Measurements from ENCODE around the gene FABP3. TPM values are rescaled to one million over a fixed set of nuclear protein-coding genes. Genes with fewer than 3 reads are reported as not detected.

The FABP3 gene
- total RNA-seq, 1 experiment from 2014 or later = not detected

DNA sequence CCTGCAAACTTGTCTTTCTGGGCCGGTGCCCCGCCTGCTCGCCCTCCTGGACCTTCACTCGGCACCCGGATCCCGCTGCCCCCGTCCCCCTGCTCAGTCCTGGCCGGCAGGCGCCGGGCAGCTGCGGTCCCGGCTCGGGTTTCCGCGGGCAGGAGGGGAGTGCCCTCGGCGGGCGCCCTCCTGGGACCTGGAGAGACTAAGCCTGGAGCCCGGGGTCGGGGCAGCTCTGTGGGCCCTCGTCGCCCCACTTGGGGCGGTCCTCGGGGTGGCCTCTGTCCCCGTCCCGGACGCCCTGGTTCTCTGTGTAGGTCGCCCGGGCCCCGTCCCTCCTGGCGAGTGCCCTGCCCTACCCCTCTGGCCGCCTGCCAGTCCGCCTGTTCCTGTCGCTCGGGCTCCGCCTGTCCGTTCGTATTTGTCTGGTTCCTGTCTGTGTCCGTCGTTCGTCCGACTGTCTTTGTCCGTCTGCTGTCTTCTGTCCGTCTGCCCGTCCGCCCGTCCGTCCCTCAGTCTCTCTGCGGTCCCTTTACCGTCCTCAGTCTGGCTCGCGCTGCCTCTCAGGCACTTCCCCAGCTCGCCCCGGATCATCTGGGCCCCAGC lies 40.6 kb upstream of the FABP3 start:
- Histone ChIP-seq H3K4me3 (ENCODE audit: low read length) (no peak overlapping the region), H3K9me3 (ENCODE audit: low read length) (no peaks in the 10 kb centered on the region), H2AFZ (ENCODE audit: low read length) (no peak overlapping the region), H4K20me1 (ENCODE audit: insufficient read depth, low read depth, low read length) (no peaks in the 10 kb centered on the region), H3K27ac (ENCODE audit: low read length) (no peak overlapping the region), H3K9ac (ENCODE audit: low read length) (no peak overlapping the region), H3K4me2 (ENCODE audit: low read depth, low read length, poor library complexity, severe bottlenecking) (no peak overlapping the region), H3K27me3 (ENCODE audit: low read length) (no peaks in the 10 kb centered on the region), H3K9me2 (replicated peaks; ENCODE audit: insufficient read depth, low read length) (no peaks in the 10 kb centered on the region), H3K79me2 (ENCODE audit: low read length) (no peaks in the 10 kb centered on the region), H3K36me3 (ENCODE audit: insufficient read depth, low read length) (no peaks in the 10 kb centered on the region), H3K4me1 (ENCODE audit: low read length) (no peaks in the 10 kb centered on the region)
- DNase-seq = no peak

DNA sequence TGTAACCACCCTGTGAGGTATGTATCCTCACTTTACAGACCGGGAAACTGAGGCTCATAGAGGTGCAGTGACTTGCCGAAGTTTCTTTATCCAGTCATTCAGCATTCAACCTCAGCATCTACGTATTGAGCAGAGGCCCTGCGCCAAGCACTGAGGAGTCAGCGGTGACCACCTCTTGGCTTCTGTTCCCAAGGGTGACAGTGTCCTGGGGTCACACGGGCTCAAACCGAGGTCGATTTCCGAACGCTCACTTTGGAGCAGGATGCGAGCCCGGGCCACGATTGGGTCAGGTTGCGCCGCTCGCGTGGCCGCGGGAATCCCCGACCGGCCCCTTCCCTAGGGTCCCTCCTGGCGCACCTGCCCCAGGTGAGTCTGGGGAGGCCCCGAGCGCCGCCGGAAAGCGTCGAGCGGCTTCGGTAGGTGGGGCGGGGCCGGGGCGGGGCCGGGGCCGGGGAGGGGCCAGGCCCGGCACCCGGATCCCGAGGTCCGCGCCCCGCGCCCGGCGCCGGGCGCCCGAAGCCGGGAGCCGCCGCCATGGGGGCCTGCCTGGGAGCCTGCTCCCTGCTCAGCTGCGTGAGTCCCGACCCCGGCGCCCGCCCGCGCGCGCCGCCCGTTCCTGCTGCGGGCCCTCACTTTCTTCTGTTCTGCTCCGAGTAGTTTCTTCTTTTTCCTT lies 40.0 kb upstream of the FABP3 start, which contains the start of gene SERINC2:
Gene SERINC2 (plus strand): TSS at position 482 of the 673 bp plus-strand sequence. CDS start 53 bp downstream, at position 535.
- Histone ChIP-seq H3K36me3 (ENCODE audit: insufficient read depth, low read length) (no peaks in the 10 kb centered on the region), H3K4me3 (ENCODE audit: low read length) (no peak within 1 kb of the TSS), H3K9me2 (replicated peaks; ENCODE audit: insufficient read depth, low read length) (no peaks in the 10 kb centered on the region), H3K27ac (ENCODE audit: low read length) (no peak within 1 kb of the TSS), H4K20me1 (ENCODE audit: insufficient read depth, low read depth, low read length) (no peaks in the 10 kb centered on the region), H3K9ac (ENCODE audit: low read length) (no peak within 1 kb of the TSS), H2AFZ (ENCODE audit: low read length) (no peak within 1 kb of the TSS), H3K79me2 (ENCODE audit: low read length) (no peaks in the 10 kb centered on the region), H3K27me3 (ENCODE audit: low read length) (no peaks in the 10 kb centered on the region), H3K4me1 (ENCODE audit: low read length) (no peaks in the 10 kb centered on the region), H3K4me2 (ENCODE audit: low read depth, low read length, poor library complexity, severe bottlenecking) (no peak within 1 kb of the TSS), H3K9me3 (ENCODE audit: low read length) (no peaks in the 10 kb centered on the region)
- no peak for DNase-seq

DNA sequence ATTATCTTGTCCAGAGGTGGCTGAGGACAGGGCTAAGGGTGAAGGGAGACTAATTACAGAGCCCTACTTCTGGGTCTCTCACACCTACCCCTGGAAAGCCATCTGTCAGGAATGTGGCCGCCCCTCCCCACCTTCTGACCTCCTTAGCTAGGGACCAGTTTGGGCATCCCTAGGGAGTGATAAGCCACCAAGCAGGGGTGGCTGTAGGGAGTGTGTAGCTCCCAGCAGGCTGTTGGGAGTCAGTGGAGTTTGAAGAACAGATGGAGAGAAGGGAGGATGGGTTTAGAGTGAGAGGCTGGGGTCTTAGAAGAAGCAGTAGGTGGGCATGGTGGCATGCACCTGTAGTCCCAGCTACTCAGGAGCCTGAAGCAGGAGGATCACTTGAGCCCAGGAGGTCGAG lies 39.3 kb upstream of the FABP3 start:
- H3K9ac ChIP-seq (ENCODE audit: low read length) = no peak overlapping the region
- H3K9me3 ChIP-seq (ENCODE audit: low read length) = no peaks in the 10 kb centered on the region
- H2AFZ ChIP-seq (ENCODE audit: low read length) = no peak overlapping the region
- H3K27me3 ChIP-seq (ENCODE audit: low read length) = no peaks in the 10 kb centered on the region
- H3K4me2 ChIP-seq (ENCODE audit: low read depth, low read length, poor library complexity, severe bottlenecking) = no peak overlapping the region
- H3K4me1 ChIP-seq (ENCODE audit: low read length) = no peaks in the 10 kb centered on the region
- DNase-seq = no peak
- no peaks in the 10 kb centered on the region for H3K36me3 ChIP-seq (ENCODE audit: insufficient read depth, low read length)
- no peak overlapping the region for H3K4me3 ChIP-seq (ENCODE audit: low read length)
- no peaks in the 10 kb centered on the region for H4K20me1 ChIP-seq (ENCODE audit: insufficient read depth, low read depth, low read length)
- no peaks in the 10 kb centered on the region for H3K9me2 ChIP-seq (replicated peaks; ENCODE audit: insufficient read depth, low read length)
- no peaks in the 10 kb centered on the region for H3K79me2 ChIP-seq (ENCODE audit: low read length)
- no peak overlapping the region for H3K27ac ChIP-seq (ENCODE audit: low read length)

DNA sequence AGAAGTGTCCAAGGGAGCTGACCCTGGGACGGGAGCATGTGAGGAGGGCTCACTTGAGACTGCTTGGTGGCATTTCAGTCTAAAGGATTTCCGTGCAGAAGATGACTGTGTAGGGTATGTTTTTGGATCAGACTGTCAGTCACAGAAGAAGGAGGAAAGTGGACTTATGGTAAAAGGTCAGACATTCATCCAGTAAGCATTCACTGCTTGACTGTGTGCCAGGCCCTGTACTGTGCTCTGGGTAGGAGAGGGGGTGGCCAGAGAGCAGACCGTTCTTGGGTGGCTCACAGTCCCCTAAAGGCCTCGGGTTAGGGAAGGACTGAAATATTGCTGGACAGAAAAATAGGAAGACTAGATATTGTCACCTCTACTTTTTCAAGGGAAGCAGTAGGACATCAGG lies 38.0 kb upstream of the FABP3 start:
- no peaks in the 10 kb centered on the region for H4K20me1 ChIP-seq (ENCODE audit: insufficient read depth, low read depth, low read length)
- H3K4me3 ChIP-seq (ENCODE audit: low read length) = no peak overlapping the region
- no peak overlapping the region for H3K4me2 ChIP-seq (ENCODE audit: low read depth, low read length, poor library complexity, severe bottlenecking)
- H3K36me3 ChIP-seq (ENCODE audit: insufficient read depth, low read length) = no peaks in the 10 kb centered on the region
- DNase-seq = no peak
- H3K9me3 ChIP-seq (ENCODE audit: low read length) = no peaks in the 10 kb centered on the region
- no peaks in the 10 kb centered on the region for H3K27me3 ChIP-seq (ENCODE audit: low read length)
- no peaks in the 10 kb centered on the region for H3K79me2 ChIP-seq (ENCODE audit: low read length)
- no peak overlapping the region for H3K27ac ChIP-seq (ENCODE audit: low read length)
- H3K4me1 ChIP-seq (ENCODE audit: low read length) = no peaks in the 10 kb centered on the region
- no peaks in the 10 kb centered on the region for H3K9me2 ChIP-seq (replicated peaks; ENCODE audit: insufficient read depth, low read length)
- H3K9ac ChIP-seq (ENCODE audit: low read length) = no peak overlapping the region
- H2AFZ ChIP-seq (ENCODE audit: low read length) = no peak overlapping the region

DNA sequence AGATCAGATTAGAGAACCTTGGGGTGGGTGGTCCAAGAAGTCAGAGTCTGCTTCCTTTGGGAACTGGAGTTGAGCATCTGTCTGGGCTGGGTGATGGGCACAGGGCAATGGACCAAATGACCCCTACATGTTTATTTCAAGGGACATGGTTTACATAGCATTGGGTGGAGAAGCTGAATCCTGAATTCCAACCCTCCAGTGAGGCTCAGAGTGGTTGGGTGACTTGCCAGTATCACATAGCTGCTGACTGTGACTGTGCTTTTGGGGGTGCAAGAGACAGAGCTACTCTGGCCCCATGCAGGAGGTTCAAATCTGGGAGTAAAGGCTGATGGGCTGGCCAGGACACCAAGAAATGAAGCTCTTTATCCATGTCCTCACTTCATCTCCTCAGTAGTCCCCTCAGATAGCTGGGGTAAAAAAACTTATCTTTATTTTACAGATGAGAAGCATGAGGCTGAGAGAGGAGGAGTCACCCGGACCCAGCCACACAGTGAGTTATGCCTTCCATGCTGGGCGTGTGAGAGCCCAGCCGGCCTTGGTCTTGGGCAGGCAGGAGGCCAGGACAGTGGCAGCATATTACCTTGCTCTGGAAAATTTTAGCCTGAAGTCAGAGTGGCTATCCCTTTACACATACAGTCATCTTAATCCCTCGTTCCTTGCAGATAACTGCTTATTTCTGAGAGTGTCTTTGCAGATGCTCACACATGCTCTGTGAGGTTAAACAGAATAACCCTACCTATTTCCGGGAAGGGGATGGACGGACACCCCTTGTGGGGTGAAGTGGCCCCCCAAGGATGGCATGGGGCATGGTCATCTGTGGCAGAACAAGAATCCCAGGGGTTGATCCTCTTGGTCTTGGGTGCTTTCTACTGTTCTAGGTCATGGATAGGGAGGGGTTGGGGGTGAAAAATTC lies 37.3 kb upstream of the FABP3 start:
- Histone ChIP-seq H3K9me3 (ENCODE audit: low read length) (no peaks in the 10 kb centered on the region), H3K9ac (ENCODE audit: low read length) (no peak overlapping the region), H3K79me2 (ENCODE audit: low read length) (no peaks in the 10 kb centered on the region), H4K20me1 (ENCODE audit: insufficient read depth, low read depth, low read length) (no peaks in the 10 kb centered on the region), H3K4me2 (ENCODE audit: low read depth, low read length, poor library complexity, severe bottlenecking) (no peak overlapping the region), H3K27me3 (ENCODE audit: low read length) (no peaks in the 10 kb centered on the region), H3K27ac (ENCODE audit: low read length) (no peak overlapping the region), H3K9me2 (replicated peaks; ENCODE audit: insufficient read depth, low read length) (no peaks in the 10 kb centered on the region), H3K4me3 (ENCODE audit: low read length) (no peak overlapping the region), H2AFZ (ENCODE audit: low read length) (no peak overlapping the region), H3K36me3 (ENCODE audit: insufficient read depth, low read length) (no peaks in the 10 kb centered on the region), H3K4me1 (ENCODE audit: low read length) (no peaks in the 10 kb centered on the region)
- no peak for DNase-seq

DNA sequence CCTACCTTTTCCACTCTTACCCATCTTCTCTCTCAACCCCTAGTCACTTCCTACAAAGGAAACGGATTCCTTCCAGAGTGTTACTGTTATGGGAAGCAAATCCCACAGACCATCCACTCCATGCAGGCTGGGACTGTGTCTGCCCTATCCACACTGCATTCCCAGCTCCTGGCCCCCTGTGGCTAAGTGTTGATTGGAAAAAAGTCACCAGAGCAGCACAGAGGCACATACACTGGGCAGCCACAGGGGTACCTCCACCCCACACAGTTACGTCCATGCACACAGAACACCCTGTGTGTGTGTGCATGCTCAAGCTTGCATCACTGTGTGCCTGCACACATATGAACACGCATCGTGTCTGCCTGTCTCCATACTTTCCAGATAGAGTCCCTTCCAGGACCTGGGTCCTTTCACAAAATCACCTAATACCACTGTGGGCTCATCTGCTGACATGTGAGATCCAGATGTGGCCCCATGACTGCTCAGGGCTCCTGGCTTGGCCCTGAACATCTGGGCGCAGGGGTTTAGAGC lies 36.0 kb upstream of the FABP3 start:
- Histone ChIP-seq H2AFZ (ENCODE audit: low read length) (no peak overlapping the region), H3K9me3 (ENCODE audit: low read length) (no peaks in the 10 kb centered on the region), H3K27ac (ENCODE audit: low read length) (no peak overlapping the region), H3K79me2 (ENCODE audit: low read length) (no peaks in the 10 kb centered on the region), H3K4me1 (ENCODE audit: low read length) (no peaks in the 10 kb centered on the region), H3K9ac (ENCODE audit: low read length) (no peak overlapping the region), H3K4me2 (ENCODE audit: low read depth, low read length, poor library complexity, severe bottlenecking) (no peak overlapping the region), H3K9me2 (replicated peaks; ENCODE audit: insufficient read depth, low read length) (no peaks in the 10 kb centered on the region), H3K4me3 (ENCODE audit: low read length) (no peak overlapping the region), H4K20me1 (ENCODE audit: insufficient read depth, low read depth, low read length) (no peaks in the 10 kb centered on the region), H3K27me3 (ENCODE audit: low read length) (no peaks in the 10 kb centered on the region), H3K36me3 (ENCODE audit: insufficient read depth, low read length) (no peaks in the 10 kb centered on the region)
- no peak for DNase-seq

DNA sequence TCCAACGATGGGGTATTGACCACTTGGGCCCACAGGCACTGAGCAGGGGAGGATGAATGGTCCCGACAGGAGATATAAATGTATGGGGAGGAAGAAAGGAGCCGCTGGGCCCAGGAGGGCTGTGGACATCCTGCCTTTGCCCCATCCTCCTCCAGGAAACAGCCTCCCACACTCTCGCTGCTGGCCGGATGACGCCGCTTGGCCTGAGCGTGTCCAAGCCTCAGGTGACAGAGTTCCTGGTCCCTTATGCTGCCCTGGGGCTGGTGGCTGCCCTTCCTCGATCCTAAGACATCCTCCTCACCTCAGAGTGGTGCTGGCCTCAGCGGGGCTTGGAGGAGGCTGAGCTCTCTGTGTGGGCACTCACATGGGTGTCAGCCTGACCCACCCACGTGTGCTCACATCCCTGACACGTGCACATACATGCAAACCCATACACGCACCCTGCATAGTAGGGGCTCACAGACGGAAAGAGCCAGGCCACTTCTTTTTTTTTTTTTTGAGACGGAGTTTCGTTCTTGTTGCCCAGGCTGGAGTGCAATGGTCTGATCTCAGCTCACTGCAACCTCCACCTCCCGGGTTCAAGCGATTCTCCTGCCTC lies 34.3 kb upstream of the FABP3 start:
- no peak overlapping the region for H3K9ac ChIP-seq (ENCODE audit: low read length)
- no peaks in the 10 kb centered on the region for H3K9me3 ChIP-seq (ENCODE audit: low read length)
- no peak overlapping the region for H2AFZ ChIP-seq (ENCODE audit: low read length)

More for the DNA sequence above, 34.3 kb upstream of the FABP3 start:
- H3K4me3 ChIP-seq (ENCODE audit: low read length) = no peak overlapping the region
- no peaks in the 10 kb centered on the region for H3K9me2 ChIP-seq (replicated peaks; ENCODE audit: insufficient read depth, low read length)
- no peaks in the 10 kb centered on the region for H3K79me2 ChIP-seq (ENCODE audit: low read length)
- no peak overlapping the region for H3K4me2 ChIP-seq (ENCODE audit: low read depth, low read length, poor library complexity, severe bottlenecking)
- no peaks in the 10 kb centered on the region for H3K27me3 ChIP-seq (ENCODE audit: low read length)
- H3K4me1 ChIP-seq (ENCODE audit: low read length) = no peaks in the 10 kb centered on the region
- H4K20me1 ChIP-seq (ENCODE audit: insufficient read depth, low read depth, low read length) = no peaks in the 10 kb centered on the region
- no peak overlapping the region for H3K27ac ChIP-seq (ENCODE audit: low read length)
- DNase-seq = no peak
- H3K36me3 ChIP-seq (ENCODE audit: insufficient read depth, low read length) = no peaks in the 10 kb centered on the region
